WERI-Rb-1 (cell line): ENCODE data around the gene AFF2.

Experiments
- DNase-seq: peaks from one replicate; pipeline ENCODE4 v3.0.0-alpha.2; 2020
- H3K27ac ChIP-seq: fragments of 250-450 bp; sonication (Bioruptor Pico); 2 replicates; pipeline ENCODE4 v1.5.1; 2020; ENCODE audit warnings: mild to moderate bottlenecking, moderate library complexity
- H3K27me3 ChIP-seq: fragments of 250-450 bp; sonication (Bioruptor Pico); 2 replicates; pipeline ENCODE4 v1.5.1; 2021; ENCODE audit warnings: mild to moderate bottlenecking, low read depth, moderate library complexity; ENCODE audit not compliant: insufficient read depth, severe bottlenecking
- H3K36me3 ChIP-seq: fragments of 250-450 bp; sonication (Bioruptor Pico); 2 replicates; pipeline ENCODE4 v1.5.1; 2020; ENCODE audit warnings: mild to moderate bottlenecking, moderate library complexity
- H3K4me3 ChIP-seq: 2 replicates; pipeline ENCODE4 v1.5.1; 2011; ENCODE audit warnings: low read depth, mild to moderate bottlenecking, control low read depth, low read length
- H3K9me3 ChIP-seq: fragments of 250-450 bp; sonication (Bioruptor Pico); 2 replicates; pipeline ENCODE4 v1.5.1; 2021; ENCODE audit warnings: mild to moderate bottlenecking, moderate library complexity; ENCODE audit not compliant: severe bottlenecking
- TF ChIP-seq, protein P1 (sequence below): IDR thresholded peaks from 2 replicates; pipeline ENCODE4 v1.5.1; 2011; ENCODE audit warnings: low read depth, mild to moderate bottlenecking, control low read depth, inconsistent platforms, low read length

AFF2 gene

DNA sequence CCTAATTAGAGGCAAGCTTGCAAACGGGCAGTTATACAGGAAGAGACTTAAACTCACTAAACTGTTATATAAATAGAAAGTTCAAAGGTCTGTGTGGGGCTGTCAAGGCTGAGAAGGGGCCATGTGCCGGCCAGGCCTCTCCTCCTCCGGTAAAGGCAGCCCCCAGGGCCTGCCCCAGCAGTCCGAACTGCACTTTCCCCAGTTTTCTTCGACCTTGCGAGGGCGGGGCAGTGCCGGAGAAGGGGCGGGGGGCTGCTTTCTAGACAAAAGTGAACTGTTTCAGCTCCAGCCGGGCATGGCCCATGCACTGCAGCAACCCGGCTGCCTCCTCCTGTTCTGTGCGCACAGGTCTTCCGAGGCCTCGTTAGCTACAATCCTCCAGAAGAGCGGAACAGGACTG is 4.1 kb downstream of the AFF2 start:
- DNase-seq = no peak
- Histone ChIP-seq H3K4me3 (no peak overlapping the region), H3K36me3 (no peaks in the 10 kb centered on the region), H3K9me3 (no peaks in the 10 kb centered on the region), H3K27me3 (no peaks in the 10 kb centered on the region), H3K27ac (no peak overlapping the region)
- TF ChIP-seq, protein P1, sequence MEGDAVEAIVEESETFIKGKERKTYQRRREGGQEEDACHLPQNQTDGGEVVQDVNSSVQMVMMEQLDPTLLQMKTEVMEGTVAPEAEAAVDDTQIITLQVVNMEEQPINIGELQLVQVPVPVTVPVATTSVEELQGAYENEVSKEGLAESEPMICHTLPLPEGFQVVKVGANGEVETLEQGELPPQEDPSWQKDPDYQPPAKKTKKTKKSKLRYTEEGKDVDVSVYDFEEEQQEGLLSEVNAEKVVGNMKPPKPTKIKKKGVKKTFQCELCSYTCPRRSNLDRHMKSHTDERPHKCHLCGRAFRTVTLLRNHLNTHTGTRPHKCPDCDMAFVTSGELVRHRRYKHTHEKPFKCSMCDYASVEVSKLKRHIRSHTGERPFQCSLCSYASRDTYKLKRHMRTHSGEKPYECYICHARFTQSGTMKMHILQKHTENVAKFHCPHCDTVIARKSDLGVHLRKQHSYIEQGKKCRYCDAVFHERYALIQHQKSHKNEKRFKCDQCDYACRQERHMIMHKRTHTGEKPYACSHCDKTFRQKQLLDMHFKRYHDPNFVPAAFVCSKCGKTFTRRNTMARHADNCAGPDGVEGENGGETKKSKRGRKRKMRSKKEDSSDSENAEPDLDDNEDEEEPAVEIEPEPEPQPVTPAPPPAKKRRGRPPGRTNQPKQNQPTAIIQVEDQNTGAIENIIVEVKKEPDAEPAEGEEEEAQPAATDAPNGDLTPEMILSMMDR = no peak

DNA sequence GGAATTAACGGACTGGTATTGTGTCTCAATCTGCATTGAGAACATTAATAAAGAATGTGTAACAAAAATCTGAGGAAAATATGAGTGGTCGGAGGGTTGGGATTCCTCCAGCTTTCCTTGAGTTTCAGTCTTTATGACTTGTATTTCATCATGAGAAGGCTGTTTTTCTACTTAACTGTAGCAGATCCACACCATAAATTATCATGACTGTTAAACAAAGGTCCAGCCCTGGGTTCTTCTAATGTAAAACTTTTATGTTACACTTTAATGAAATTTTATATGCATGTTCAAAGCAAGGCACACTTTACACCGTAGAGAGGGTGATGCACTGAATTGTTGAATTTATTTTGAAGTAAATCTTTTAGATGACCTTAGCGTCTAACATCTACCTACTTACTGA is 7.0 kb downstream of the AFF2 start:
- Histone ChIP-seq H3K27ac (no peak overlapping the region), H3K36me3 (no peaks in the 10 kb centered on the region), H3K9me3 (no peaks in the 10 kb centered on the region), H3K4me3 (no peak overlapping the region), H3K27me3 (no peaks in the 10 kb centered on the region)
- no peak for DNase-seq
- TF ChIP-seq, protein P1 = no peak

DNA sequence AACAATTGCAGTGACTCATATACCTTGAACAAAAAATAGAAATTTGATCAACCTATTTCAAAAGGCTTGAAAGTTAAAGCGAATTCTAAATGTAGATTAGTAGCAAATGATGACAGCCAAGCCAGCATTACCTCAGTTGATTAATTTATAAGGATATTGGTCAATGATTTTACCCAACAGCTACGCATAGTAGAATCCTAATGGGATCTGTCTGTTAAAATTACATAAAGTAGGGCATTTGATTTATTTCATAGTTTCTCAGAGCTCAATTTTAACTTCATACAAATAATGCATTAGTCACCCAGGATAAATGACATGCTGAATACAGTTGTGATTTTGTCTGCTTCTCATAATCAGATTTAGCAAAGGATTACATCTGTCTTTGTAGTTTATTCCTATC is 12.0 kb downstream of the AFF2 start:
- H3K27me3 ChIP-seq = no peaks in the 10 kb centered on the region
- H3K9me3 ChIP-seq = no peaks in the 10 kb centered on the region
- DNase-seq = no peak
- TF ChIP-seq, protein P1 = no peak
- H3K27ac ChIP-seq = no peak overlapping the region
- no peak overlapping the region for H3K4me3 ChIP-seq
- H3K36me3 ChIP-seq = no peaks in the 10 kb centered on the region

DNA sequence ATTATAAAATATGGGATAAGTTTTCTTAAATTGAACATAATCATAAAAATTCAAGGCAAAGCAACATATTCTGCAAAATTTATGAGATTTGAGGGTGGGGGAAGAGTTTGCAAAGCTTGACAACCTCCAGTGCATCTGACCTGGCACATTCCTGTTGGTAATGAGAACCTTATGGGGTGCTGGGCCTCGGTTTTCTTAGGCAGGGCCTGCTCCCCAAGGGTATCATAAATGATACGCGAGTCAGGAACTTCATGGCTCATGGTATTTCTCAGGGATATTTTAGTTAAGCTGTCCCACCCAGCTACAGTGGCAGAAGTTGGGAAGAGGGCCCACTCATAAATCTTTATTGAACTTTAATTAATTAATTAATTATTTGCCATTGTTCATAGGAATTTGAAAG is 13.2 kb downstream of the AFF2 start:
- no peaks in the 10 kb centered on the region for H3K36me3 ChIP-seq
- no peak overlapping the region for H3K4me3 ChIP-seq
- TF ChIP-seq, protein P1 = no peak
- no peak for DNase-seq
- H3K9me3 ChIP-seq = no peaks in the 10 kb centered on the region
- no peaks in the 10 kb centered on the region for H3K27me3 ChIP-seq
- H3K27ac ChIP-seq = no peak overlapping the region

DNA sequence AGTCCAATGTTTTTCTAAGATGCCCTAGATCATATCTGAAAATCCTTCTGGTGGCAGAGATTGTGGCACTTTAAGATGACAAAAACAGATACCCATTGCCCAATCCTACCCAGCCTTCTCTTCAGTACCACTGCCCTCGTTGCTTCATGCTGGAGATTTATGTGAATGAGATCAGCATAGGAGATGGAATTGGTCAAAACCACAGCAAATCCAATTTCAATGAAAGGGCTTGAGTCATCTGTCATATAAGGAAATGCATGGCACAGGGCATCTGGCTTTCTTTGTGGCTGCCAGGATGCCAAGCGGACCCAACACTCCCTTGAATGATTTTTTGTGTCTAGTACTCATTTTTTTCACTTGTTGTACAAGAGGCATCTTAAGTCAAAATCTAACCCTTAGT is 16.8 kb downstream of the AFF2 start:
- Histone ChIP-seq H3K27ac (no peak overlapping the region), H3K36me3 (no peaks in the 10 kb centered on the region), H3K9me3 (no peaks in the 10 kb centered on the region), H3K27me3 (no peaks in the 10 kb centered on the region), H3K4me3 (no peak overlapping the region)
- no peak for DNase-seq
- TF ChIP-seq, protein P1 = no peak

DNA sequence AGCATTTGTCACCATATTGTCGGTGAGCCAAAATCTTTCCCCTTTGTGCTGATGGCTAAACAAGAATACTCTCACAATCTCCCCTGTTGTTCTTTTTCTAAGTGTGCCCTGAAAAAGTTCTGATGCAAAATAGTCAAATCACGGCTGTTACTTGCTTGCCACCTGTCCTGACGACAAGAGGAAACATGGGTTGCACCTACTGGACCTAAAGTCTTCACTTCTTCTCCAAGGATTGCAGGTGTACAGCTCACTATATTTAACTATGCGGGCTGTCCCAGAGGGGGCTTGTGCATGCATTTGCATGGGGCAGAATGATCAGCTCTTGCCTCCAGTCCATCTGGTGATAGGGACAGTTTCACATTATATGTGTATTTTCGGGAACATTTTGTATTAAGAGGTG is 21.6 kb downstream of the AFF2 start:
- DNase-seq = no peak
- Histone ChIP-seq H3K27ac (no peak overlapping the region), H3K4me3 (no peak overlapping the region), H3K9me3 (no peaks in the 10 kb centered on the region), H3K36me3 (no peaks in the 10 kb centered on the region), H3K27me3 (no peaks in the 10 kb centered on the region)
- TF ChIP-seq, protein P1 = no peak
